D721Med (cell line): ENCODE measurements around the gene UNC93B1.

ENCODE experiments used
- DNase-seq: peaks from one replicate; pipeline ENCODE4 v3.0.0; 2011; ENCODE audit warnings: low spot score; ENCODE audit not compliant: insufficient read length
- FAIRE-seq: peaks from 2 replicates; lab custom pipeline; 2011; peaks lifted over from hg19 to GRCh38; lab: Jason Lieb, UNC
- TF ChIP-seq, protein P1 (sequence below): IDR thresholded peaks from 2 replicates; pipeline ENCODE4 v1.5.1; 2012; ENCODE audit warnings: mild to moderate bottlenecking, control low read depth; ENCODE audit not compliant: insufficient read depth; ENCODE audit errors: missing control alignments

The UNC93B1 gene

DNA sequence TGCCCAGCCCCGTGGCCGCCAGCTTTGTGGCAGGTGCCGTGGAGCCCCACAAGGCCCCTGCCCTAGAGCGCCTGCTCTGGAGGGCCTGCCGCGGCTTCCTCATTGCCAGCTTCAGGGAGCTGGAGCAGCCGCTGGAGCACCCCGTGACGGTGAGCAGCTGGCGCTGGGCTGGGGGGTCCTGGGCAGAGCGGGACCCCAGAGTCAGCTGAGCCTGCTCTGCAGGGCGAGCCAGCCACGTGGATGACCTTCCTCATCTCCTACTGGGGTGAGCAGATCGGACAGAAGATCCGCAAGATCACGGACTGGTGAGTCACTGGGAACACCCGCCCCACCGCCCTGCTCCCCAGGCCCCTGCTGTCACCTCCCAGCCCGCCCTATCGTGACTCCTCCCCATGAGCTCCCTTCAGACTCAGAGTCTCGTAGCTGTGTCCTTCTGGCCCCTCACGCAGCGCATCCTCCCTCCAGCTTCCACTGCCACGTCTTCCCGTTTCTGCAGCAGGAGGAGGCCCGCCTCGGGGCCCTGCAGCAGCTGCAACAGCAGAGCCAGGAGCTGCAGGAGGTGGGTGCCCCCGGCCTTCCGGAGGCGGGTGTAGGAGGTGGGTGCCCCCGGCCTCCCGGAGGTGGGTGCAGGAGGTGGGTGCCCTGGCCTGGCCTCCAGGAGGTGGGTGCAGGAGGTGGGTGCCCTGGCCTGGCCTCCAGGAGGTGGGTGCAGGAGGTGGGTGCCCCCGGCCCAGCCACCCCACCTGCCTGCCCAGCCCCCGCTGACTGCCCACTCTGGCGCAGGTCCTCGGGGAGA, 39.6 kb upstream of the UNC93B1 start:
- TF ChIP-seq, protein P1, sequence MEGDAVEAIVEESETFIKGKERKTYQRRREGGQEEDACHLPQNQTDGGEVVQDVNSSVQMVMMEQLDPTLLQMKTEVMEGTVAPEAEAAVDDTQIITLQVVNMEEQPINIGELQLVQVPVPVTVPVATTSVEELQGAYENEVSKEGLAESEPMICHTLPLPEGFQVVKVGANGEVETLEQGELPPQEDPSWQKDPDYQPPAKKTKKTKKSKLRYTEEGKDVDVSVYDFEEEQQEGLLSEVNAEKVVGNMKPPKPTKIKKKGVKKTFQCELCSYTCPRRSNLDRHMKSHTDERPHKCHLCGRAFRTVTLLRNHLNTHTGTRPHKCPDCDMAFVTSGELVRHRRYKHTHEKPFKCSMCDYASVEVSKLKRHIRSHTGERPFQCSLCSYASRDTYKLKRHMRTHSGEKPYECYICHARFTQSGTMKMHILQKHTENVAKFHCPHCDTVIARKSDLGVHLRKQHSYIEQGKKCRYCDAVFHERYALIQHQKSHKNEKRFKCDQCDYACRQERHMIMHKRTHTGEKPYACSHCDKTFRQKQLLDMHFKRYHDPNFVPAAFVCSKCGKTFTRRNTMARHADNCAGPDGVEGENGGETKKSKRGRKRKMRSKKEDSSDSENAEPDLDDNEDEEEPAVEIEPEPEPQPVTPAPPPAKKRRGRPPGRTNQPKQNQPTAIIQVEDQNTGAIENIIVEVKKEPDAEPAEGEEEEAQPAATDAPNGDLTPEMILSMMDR, result no peak
- DNase-seq (no peak), FAIRE-seq (no peak)

DNA sequence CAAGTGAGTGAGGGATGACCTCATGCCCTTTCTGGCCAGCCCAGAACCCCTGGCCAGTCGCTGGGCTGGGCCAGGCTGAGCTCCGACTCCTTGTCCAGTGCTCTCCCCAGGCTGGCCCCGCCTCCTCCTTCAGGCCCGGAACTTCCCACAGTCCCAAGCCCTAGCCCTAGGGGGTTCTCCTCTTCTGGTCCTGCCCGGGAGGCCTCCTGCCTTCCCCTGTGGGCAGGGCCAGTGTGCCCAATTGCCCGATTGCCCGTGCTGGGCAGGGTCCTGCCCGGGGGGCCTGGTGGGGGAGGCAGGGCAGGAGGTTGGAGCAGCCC, 39.1 kb upstream of the UNC93B1 start:
- DNase-seq, result no peak
- FAIRE-seq, result no peak
- TF ChIP-seq, protein P1, result no peak

GRCh38 chr11:68042219-68043028, 38.5 kb upstream of the UNC93B1 start:
- DNase-seq (no peak), FAIRE-seq (no peak)
- TF ChIP-seq, protein P1, result no peak

DNA sequence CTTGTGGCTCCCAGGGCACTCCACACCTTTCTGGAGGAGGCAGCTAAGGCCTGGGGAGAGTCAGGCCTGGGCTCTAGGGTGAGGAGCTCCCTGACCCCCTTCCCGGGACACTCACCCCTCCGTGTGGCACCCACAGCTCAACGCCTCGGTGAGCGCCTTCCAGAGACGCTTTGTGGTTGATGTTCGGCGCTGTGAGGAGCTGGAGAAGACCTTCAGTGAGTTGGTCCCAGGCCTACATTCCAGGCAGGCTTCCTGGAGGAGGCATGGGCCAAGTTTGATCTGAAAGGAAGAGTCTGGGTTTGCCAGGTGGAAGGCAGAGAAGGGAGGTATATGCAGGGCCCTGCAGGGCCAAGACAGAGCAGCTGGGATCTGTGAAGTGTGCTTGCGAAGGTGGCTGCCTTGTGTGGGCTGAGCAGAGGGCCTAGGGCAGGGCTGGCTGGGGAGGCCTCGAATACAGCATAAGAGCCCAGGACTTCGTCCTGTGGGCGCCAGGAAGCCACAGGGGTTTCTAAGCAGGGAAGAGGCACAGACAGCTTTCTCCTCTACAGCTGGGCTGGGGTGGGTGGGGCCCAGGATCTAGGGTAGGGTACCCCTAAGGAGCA, 37.8 kb upstream of the UNC93B1 start:
- TF ChIP-seq, protein P1, result no peak
- DNase-seq, result no peak
- FAIRE-seq, result no peak

GRCh38 chr11:68040957-68041591, 37.2 kb upstream of the UNC93B1 start:
- TF ChIP-seq, protein P1, result no peak
- DNase-seq (no peak), FAIRE-seq (no peak)

DNA sequence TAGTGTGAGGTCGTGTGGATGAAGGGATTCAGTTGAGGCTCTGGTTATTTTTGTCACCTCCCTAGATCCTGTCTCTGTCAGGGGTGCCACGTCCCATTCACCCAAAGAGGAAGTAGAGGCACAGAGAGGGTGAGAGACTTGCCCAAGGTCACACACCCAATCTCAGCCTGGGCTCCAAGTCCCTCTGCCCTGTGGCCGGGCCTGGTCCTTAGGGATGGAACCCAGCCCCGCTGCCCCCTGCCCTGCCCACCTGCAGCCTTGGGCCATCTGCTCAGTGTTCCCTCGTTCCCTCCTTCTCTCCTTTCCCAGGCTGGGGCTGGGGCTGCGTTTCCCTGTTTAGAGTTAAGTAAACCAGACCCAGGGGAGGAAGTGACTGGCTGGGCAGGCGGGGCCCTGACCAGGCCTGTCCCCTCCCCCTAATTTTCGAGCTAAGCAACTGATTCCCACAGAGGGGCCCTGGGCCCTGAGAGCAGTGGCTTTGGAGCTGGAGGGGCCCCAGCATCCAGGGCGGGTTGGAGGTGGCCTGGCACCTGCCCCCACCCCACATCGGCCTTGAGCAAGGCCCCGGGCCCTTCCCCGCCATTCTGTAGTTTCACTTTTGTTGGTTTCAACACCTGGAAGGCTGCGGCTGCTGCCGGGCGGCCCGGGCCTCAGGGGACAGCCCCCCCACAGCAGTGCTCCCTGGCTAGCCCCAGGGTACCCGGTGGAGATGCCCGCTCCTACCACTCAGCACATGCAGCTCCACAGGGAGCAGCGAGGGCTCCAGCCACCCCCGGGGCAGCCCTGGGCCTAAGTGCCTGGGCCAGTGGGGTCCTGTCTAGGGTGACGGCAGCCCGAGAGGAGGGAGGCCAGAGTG, 36.4 kb upstream of the UNC93B1 start:
- no peak for FAIRE-seq
- TF ChIP-seq, protein P1, result no peak
- no peak for DNase-seq
